HEK293 (cell line): ENCODE measurements around the gene SLC35E2B.

Experiments used
- CTCF ChIA-PET: fragments of 350-600 bp; formaldehyde crosslinking; extraction: SDS; loops from one replicate; lab custom pipeline; 2021; ENCODE audit warnings: antibody characterized with exemption; lab: Yijun Ruan, JAX
- POLR2A ChIA-PET: fragments of 300-600 bp; formaldehyde crosslinking; extraction: SDS; loops from one replicate; lab custom pipeline; 2020; ENCODE audit warnings: antibody characterized with exemption, inconsistent platforms; lab: Yijun Ruan, JAX
- H3K27ac ChIP-seq: fragments of 200-500 bp; sonication (Bioruptor generic); 2 replicates; pipeline ENCODE4 v1.5.1; 2014; ENCODE audit warnings: low read depth, low read length, control low read depth, inconsistent platforms; ENCODE audit errors: extremely low read depth
- H3K36me3 ChIP-seq, 2 experiments: fragments of 200-500 bp in 1 of 2; sonication (Bioruptor generic) in 1 of 2; 1 replicate in 1 of 2; 2 replicates in 1 of 2; pipeline ENCODE4 v1.5.1; 2014 to 2017; ENCODE audit warnings: inconsistent platforms in 2 of 2, low read length in 2 of 2; ENCODE audit not compliant: control insufficient read depth in 2 of 2, insufficient read depth in 1 of 2
- H3K4me1 ChIP-seq: fragments of 200-500 bp; sonication (Bioruptor generic); 2 replicates; pipeline ENCODE4 v1.5.1; 2014; ENCODE audit warnings: mild to moderate bottlenecking, low read length, inconsistent platforms; ENCODE audit not compliant: control insufficient read depth, insufficient read depth
- H3K4me3 ChIP-seq: 2 replicates; pipeline ENCODE4 v1.5.1; 2011; ENCODE audit warnings: low read depth, mild to moderate bottlenecking, control low read depth, low read length, moderate library complexity
- H3K9me3 ChIP-seq: fragments of 200-500 bp; sonication (Bioruptor generic); 2 replicates; pipeline ENCODE4 v1.5.1; 2014; ENCODE audit warnings: low read depth, low read length, inconsistent platforms; ENCODE audit not compliant: control insufficient read depth, insufficient read depth
- BCL11A ChIP-seq: fragments of 450-650 bp; formaldehyde crosslinking; IDR thresholded peaks from 2 replicates; pipeline ENCODE4 v1.5.1; 2016; ENCODE audit warnings: low read depth, missing biosample characterization, missing genetic modification characterization
- OVOL3 ChIP-seq: fragments of 450-650 bp; formaldehyde crosslinking; IDR thresholded peaks from 2 replicates; pipeline ENCODE4 v1.5.1; 2016; ENCODE audit warnings: missing biosample characterization, missing genetic modification characterization
- RBAK ChIP-seq: fragments of 450-650 bp; formaldehyde crosslinking; IDR thresholded peaks from 2 replicates; pipeline ENCODE4 v1.5.1; 2016; ENCODE audit warnings: missing biosample characterization, missing genetic modification characterization
- REPIN1 ChIP-seq: fragments of 450-650 bp; formaldehyde crosslinking; IDR thresholded peaks from 2 replicates; pipeline ENCODE4 v1.5.1; 2017; ENCODE audit warnings: missing biosample characterization, missing genetic modification characterization, low read depth
- ZBTB21 ChIP-seq: fragments of 450-650 bp; formaldehyde crosslinking; IDR thresholded peaks from 2 replicates; pipeline ENCODE4 v1.5.1; 2017; ENCODE audit warnings: missing biosample characterization, missing genetic modification characterization
- ZEB2 ChIP-seq: fragments of 450-650 bp; formaldehyde crosslinking; IDR thresholded peaks from 2 replicates; pipeline ENCODE4 v1.5.1; 2016; ENCODE audit warnings: missing biosample characterization, missing genetic modification characterization
- ZNF132 ChIP-seq: fragments of 450-650 bp; formaldehyde crosslinking; IDR thresholded peaks from 2 replicates; pipeline ENCODE4 v1.5.1; 2017; ENCODE audit warnings: missing biosample characterization, missing genetic modification characterization, borderline replicate concordance
- ZNF2 ChIP-seq: fragments of 450-650 bp; formaldehyde crosslinking; IDR thresholded peaks from 2 replicates; pipeline ENCODE4 v1.5.1; 2016; ENCODE audit warnings: missing biosample characterization, missing genetic modification characterization
- ZNF24 ChIP-seq: fragments of 450-650 bp; formaldehyde crosslinking; IDR thresholded peaks from 2 replicates; pipeline ENCODE4 v1.5.1; 2016; ENCODE audit warnings: missing biosample characterization, missing genetic modification characterization
- ZNF549 ChIP-seq: fragments of 450-650 bp; IDR thresholded peaks from 2 replicates; pipeline ENCODE4 v1.5.1; 2018; ENCODE audit warnings: missing biosample characterization, missing genetic modification characterization, mild to moderate bottlenecking, inconsistent platforms, moderate library complexity
- ZNF621 ChIP-seq: fragments of 450-650 bp; formaldehyde crosslinking; IDR thresholded peaks from 2 replicates; pipeline ENCODE4 v1.5.1; 2017; ENCODE audit warnings: missing biosample characterization, missing genetic modification characterization
- ZNF623 ChIP-seq: fragments of 450-650 bp; formaldehyde crosslinking; IDR thresholded peaks from 2 replicates; pipeline ENCODE4 v1.5.1; 2016; ENCODE audit warnings: missing biosample characterization, missing genetic modification characterization
- ZNF660 ChIP-seq: fragments of 450-650 bp; IDR thresholded peaks from 2 replicates; pipeline ENCODE4 v1.5.1; 2018; ENCODE audit warnings: missing biosample characterization, mild to moderate bottlenecking, missing genetic modification characterization
- ZNF777 ChIP-seq: fragments of 450-650 bp; formaldehyde crosslinking; IDR thresholded peaks from 2 replicates; pipeline ENCODE4 v1.5.1; 2017; ENCODE audit warnings: missing biosample characterization, missing genetic modification characterization, borderline replicate concordance
- TF ChIP-seq, protein P1 (sequence below): fragments of 450-650 bp; formaldehyde crosslinking; IDR thresholded peaks from 2 replicates; pipeline ENCODE4 v1.5.1; 2016; ENCODE audit warnings: missing biosample characterization, missing genetic modification characterization, borderline replicate concordance
- TF ChIP-seq, protein P2 (sequence below): fragments of 450-650 bp; formaldehyde crosslinking; IDR thresholded peaks from 2 replicates; pipeline ENCODE4 v1.5.1; 2016; ENCODE audit warnings: missing biosample characterization, missing genetic modification characterization
- TF ChIP-seq, protein P3 (sequence below): fragments of 450-650 bp; formaldehyde crosslinking; IDR thresholded peaks from 2 replicates; pipeline ENCODE4 v1.5.1; 2016; ENCODE audit warnings: missing biosample characterization, missing genetic modification characterization
- TF ChIP-seq, protein P4 (sequence below): fragments of 450-650 bp; formaldehyde crosslinking; IDR thresholded peaks from 2 replicates; pipeline ENCODE4 v1.5.1; 2017; ENCODE audit warnings: missing biosample characterization, missing genetic modification characterization

The SLC35E2B gene

DNA sequence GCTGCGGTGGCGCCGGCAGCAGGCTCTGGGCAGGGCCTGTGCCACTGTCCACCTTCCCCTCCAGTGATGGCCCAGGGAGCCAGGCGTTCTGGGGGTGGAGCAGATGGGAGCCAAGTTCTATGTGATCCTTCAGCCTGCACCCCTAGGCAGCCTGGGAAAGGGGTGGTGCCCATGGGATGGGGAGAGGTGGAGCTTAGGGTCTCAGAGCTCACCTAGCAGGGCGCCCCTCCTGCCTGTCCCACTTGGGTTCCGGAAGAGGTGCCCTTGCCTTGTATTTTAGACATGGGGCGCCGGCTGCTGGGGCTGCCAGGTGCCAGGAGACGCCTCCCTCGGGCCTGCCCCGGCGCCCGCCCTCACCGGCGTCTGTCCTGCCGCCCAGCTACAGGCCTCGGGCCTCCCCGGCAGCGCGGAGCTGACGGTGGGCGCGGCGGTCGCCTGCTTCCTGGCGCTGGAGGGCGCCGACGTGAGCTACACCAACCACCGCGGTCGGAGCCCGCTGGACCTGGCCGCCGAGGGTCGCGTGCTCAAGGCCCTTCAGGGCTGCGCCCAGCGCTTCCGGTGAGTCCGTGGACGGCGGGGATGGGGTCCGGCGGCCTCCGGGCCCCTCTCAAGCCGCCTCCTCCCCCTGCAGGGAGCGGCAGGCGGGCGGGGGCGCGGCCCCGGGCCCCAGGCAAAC lies 63.7 kb downstream of the SLC35E2B start:
- Histone ChIP-seq H3K4me1 (no peaks in the 10 kb centered on the region), H3K36me3 (peaks cover 0 to 32% of the 10 kb centered on the region in 2 experiments; a peak in 1 of 3 replicates), H3K9me3 (no peaks in the 10 kb centered on the region), H3K4me3 (no peak overlapping the region), H3K27ac (no peak overlapping the region)
- CTCF ChIA-PET: no interaction called here
- TF ChIP-seq ZEB2 (tag by site-specific recombination) (no peak), RBAK (tag by site-specific recombination) (no peak), ZNF24 (no peak), ZNF2 (no peak), ZBTB21 (tag by site-specific recombination) (no peak), ZNF777 (tag by site-specific recombination) (no peak), ZNF621 (no peak), REPIN1 (tag by site-specific recombination) (no peak), OVOL3 (tag by site-specific recombination) (no peak), ZNF549 (no peak), ZNF660 (tag by site-specific recombination) (no peak), BCL11A (tag by site-specific recombination) (no peak), ZNF132 (tag by site-specific recombination) (no peak), ZNF623 (no peak)
- TF ChIP-seq, protein P1, sequence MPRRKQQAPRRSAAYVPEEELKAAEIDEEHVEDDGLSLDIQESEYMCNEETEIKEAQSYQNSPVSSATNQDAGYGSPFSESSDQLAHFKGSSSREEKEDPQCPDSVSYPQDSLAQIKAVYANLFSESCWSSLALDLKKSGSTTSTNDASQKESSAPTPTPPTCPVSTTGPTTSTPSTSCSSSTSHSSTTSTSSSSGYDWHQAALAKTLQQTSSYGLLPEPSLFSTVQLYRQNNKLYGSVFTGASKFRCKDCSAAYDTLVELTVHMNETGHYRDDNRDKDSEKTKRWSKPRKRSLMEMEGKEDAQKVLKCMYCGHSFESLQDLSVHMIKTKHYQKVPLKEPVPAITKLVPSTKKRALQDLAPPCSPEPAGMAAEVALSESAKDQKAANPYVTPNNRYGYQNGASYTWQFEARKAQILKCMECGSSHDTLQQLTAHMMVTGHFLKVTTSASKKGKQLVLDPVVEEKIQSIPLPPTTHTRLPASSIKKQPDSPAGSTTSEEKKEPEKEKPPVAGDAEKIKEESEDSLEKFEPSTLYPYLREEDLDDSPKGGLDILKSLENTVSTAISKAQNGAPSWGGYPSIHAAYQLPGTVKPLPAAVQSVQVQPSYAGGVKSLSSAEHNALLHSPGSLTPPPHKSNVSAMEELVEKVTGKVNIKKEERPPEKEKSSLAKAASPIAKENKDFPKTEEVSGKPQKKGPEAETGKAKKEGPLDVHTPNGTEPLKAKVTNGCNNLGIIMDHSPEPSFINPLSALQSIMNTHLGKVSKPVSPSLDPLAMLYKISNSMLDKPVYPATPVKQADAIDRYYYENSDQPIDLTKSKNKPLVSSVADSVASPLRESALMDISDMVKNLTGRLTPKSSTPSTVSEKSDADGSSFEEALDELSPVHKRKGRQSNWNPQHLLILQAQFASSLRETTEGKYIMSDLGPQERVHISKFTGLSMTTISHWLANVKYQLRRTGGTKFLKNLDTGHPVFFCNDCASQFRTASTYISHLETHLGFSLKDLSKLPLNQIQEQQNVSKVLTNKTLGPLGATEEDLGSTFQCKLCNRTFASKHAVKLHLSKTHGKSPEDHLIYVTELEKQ (tag by site-specific recombination): no peak
- TF ChIP-seq, protein P2, sequence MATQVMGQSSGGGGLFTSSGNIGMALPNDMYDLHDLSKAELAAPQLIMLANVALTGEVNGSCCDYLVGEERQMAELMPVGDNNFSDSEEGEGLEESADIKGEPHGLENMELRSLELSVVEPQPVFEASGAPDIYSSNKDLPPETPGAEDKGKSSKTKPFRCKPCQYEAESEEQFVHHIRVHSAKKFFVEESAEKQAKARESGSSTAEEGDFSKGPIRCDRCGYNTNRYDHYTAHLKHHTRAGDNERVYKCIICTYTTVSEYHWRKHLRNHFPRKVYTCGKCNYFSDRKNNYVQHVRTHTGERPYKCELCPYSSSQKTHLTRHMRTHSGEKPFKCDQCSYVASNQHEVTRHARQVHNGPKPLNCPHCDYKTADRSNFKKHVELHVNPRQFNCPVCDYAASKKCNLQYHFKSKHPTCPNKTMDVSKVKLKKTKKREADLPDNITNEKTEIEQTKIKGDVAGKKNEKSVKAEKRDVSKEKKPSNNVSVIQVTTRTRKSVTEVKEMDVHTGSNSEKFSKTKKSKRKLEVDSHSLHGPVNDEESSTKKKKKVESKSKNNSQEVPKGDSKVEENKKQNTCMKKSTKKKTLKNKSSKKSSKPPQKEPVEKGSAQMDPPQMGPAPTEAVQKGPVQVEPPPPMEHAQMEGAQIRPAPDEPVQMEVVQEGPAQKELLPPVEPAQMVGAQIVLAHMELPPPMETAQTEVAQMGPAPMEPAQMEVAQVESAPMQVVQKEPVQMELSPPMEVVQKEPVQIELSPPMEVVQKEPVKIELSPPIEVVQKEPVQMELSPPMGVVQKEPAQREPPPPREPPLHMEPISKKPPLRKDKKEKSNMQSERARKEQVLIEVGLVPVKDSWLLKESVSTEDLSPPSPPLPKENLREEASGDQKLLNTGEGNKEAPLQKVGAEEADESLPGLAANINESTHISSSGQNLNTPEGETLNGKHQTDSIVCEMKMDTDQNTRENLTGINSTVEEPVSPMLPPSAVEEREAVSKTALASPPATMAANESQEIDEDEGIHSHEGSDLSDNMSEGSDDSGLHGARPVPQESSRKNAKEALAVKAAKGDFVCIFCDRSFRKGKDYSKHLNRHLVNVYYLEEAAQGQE: no peak
- TF ChIP-seq, protein P3, sequence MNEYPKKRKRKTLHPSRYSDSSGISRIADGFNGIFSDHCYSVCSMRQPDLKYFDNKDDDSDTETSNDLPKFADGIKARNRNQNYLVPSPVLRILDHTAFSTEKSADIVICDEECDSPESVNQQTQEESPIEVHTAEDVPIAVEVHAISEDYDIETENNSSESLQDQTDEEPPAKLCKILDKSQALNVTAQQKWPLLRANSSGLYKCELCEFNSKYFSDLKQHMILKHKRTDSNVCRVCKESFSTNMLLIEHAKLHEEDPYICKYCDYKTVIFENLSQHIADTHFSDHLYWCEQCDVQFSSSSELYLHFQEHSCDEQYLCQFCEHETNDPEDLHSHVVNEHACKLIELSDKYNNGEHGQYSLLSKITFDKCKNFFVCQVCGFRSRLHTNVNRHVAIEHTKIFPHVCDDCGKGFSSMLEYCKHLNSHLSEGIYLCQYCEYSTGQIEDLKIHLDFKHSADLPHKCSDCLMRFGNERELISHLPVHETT (tag by site-specific recombination): no peak
- TF ChIP-seq, protein P4, sequence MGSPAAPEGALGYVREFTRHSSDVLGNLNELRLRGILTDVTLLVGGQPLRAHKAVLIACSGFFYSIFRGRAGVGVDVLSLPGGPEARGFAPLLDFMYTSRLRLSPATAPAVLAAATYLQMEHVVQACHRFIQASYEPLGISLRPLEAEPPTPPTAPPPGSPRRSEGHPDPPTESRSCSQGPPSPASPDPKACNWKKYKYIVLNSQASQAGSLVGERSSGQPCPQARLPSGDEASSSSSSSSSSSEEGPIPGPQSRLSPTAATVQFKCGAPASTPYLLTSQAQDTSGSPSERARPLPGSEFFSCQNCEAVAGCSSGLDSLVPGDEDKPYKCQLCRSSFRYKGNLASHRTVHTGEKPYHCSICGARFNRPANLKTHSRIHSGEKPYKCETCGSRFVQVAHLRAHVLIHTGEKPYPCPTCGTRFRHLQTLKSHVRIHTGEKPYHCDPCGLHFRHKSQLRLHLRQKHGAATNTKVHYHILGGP: no peak
- POLR2A ChIA-PET: interaction anchor here (0.6 to 1.4 kb wide), 3 partner anchors 18 to 25 kb away, joined by 3 read pairs; no protein-coding TSS in a partner anchor
